GM19468 (cell line): ENCODE measurements around the gene RGS3.
A peak's percentile ranks its signal among the peaks of the same experiment; 100 is the strongest.

Source experiments
- ATAC-seq: cut with Tn5 transposase; IDR thresholded peaks from one replicate; pipeline ENCODE4 v1.9.1; 2021; ENCODE audit warnings: mild to moderate bottlenecking, moderate library complexity, moderate number of reproducible peaks; ENCODE audit not compliant: unreplicated experiment; ENCODE audit errors: extremely low read depth

The RGS3 gene

GRCh38 chr9:113566016-113566711 lies 102.6 kb downstream of the RGS3 start:
- no peak for ATAC-seq

- ATAC-seq = no peak
Observed at GRCh38 chr9:113566712-113567071, 103.2 kb downstream of the RGS3 start.

GRCh38 chr9:113567361-113568080 lies 104.0 kb downstream of the RGS3 start:
- ATAC-seq = no peak

GRCh38 chr9:113568081-113568435 lies 104.5 kb downstream of the RGS3 start:
- ATAC-seq = no peak

- ATAC-seq = no peak
Observed at GRCh38 chr9:113568571-113569321, 105.2 kb downstream of the RGS3 start.

GRCh38 chr9:113569472-113570060 lies 106.0 kb downstream of the RGS3 start:
- no peak for ATAC-seq

GRCh38 chr9:113570106-113570505 lies 106.6 kb downstream of the RGS3 start:
- no peak for ATAC-seq

GRCh38 chr9:113570749-113571711 lies 107.5 kb downstream of the RGS3 start:
- ATAC-seq = no peak

GRCh38 chr9:113572076-113572861 lies 108.7 kb downstream of the RGS3 start:
- no peak for ATAC-seq

GRCh38 chr9:113573046-113573958 lies 109.8 kb downstream of the RGS3 start:
- no peak for ATAC-seq

- ATAC-seq = no peak
Observed at GRCh38 chr9:113573959-113574352, 110.4 kb downstream of the RGS3 start.

GRCh38 chr9:113574441-113575262 lies 111.1 kb downstream of the RGS3 start:
- ATAC-seq = no peak

GRCh38 chr9:113577525-113578261 lies 114.2 kb downstream of the RGS3 start:
- no peak for ATAC-seq

- ATAC-seq = no peak
Observed at GRCh38 chr9:113578279-113578865, 114.8 kb downstream of the RGS3 start.

GRCh38 chr9:113578882-113579282 lies 115.4 kb downstream of the RGS3 start:
- peak; percentile 29 for ATAC-seq
